T-cell (primary cell): ENCODE results near the gene EPB41L1. TPM values are rescaled to one million over a fixed set of nuclear protein-coding genes. Genes with fewer than 3 reads are reported as not detected.

ENCODE experiments used
- ATAC-seq, 4 experiments: fragments of 200-7000 bp in 3 of 4; fragments of 150-1000 bp in 1 of 4; cut with Tn5 transposase; replicated peaks in 1 of 4; 1 replicate in 3 of 4; 2 replicates in 1 of 4; pipeline ENCODE4 v1.10.0; 2021; ENCODE audit warnings: moderate library complexity in 3 of 4, mild to moderate bottlenecking in 2 of 4, moderate number of reproducible peaks in 1 of 4
- CTCF ChIA-PET, 2 donors: fragments of 300-600 bp; sonication (Branson Sonifier 250); formaldehyde crosslinking; loops; one replicate each; lab custom pipeline; 2022; ENCODE audit warnings: antibody characterized with exemption in 2 of 2; lab: Charles Lee
- POLR2A ChIA-PET, 2 donors: fragments of 300-600 bp; sonication (Branson Sonifier 250); formaldehyde crosslinking; loops; one replicate each; lab custom pipeline; 2022; ENCODE audit warnings: antibody characterized with exemption in 2 of 2; lab: Charles Lee
- DNase-seq, 35 experiments: peaks; one replicate each; pipeline versions ENCODE4 v3.0.0 to v3.0.0-alpha.2; 2013 to 2023
- H3K27ac ChIP-seq: one replicate; pipeline ENCODE4 v1.5.1; 2013; ENCODE audit warnings: low read length
- H3K27me3 ChIP-seq, 2 experiments: replicated peaks in 1 of 2; 1 replicate in 1 of 2; 2 replicates in 1 of 2; pipeline versions ENCODE4 v1.6.1 to v1.7.0; 2013; ENCODE audit warnings: low read length in 1 of 2, mixed read lengths in 1 of 2; ENCODE audit not compliant: control insufficient read depth in 2 of 2, insufficient read depth in 2 of 2; ENCODE audit errors: extremely low read depth in 1 of 2
- H3K36me3 ChIP-seq, 2 donors: 1 replicate in 1 of 2; 2 replicates in 1 of 2; pipeline versions ENCODE4 v1.6.1 to v1.7.0; 2013; ENCODE audit warnings: low read length in 1 of 2; ENCODE audit not compliant: control insufficient read depth in 2 of 2, insufficient read depth in 1 of 2; ENCODE audit errors: extremely low read depth in 1 of 2
- H3K4me1 ChIP-seq, 2 experiments: 1 replicate in 1 of 2; 2 replicates in 1 of 2; pipeline versions ENCODE4 v1.6.1 to v1.7.0; 2013; ENCODE audit warnings: low read length in 2 of 2, mixed read lengths in 1 of 2; ENCODE audit not compliant: insufficient read depth in 2 of 2, control insufficient read depth in 1 of 2; ENCODE audit errors: extremely low read depth in 1 of 2
- H3K4me3 ChIP-seq, 2 donors: 1 replicate in 1 of 2; 2 replicates in 1 of 2; pipeline versions ENCODE4 v1.5.1 to v1.7.0; 2013; ENCODE audit warnings: mild to moderate bottlenecking in 2 of 2, low read length in 1 of 2, moderate library complexity in 1 of 2; ENCODE audit not compliant: control insufficient read depth in 1 of 2; ENCODE audit errors: extremely low read depth in 1 of 2
- H3K9me3 ChIP-seq: 2 replicates; pipeline ENCODE4 v1.7.0; 2013
- H3K27ac Mint-ChIP-seq, 2 donors: one replicate each; pipeline ENCODE4 v1.8.0; 2020 to 2021; ENCODE audit warnings: mild to moderate bottlenecking in 2 of 2, mixed read lengths in 2 of 2
- H3K27me3 Mint-ChIP-seq, 2 donors: one replicate each; pipeline ENCODE4 v1.8.0; 2021 to 2022; ENCODE audit warnings: mixed read lengths in 2 of 2
- H3K36me3 Mint-ChIP-seq: one replicate; pipeline ENCODE4 v1.8.0; 2021; ENCODE audit warnings: mixed read lengths
- H3K4me1 Mint-ChIP-seq, 3 donors: one replicate each; pipeline ENCODE4 v1.8.0; 2020 to 2022; ENCODE audit warnings: mixed read lengths in 3 of 3, mild to moderate bottlenecking in 1 of 3
- H3K4me3 Mint-ChIP-seq, 3 donors: one replicate each; pipeline ENCODE4 v1.8.0; 2020 to 2022; ENCODE audit warnings: mild to moderate bottlenecking in 3 of 3, mixed read lengths in 3 of 3, moderate library complexity in 3 of 3
- H3K9me3 Mint-ChIP-seq, 3 donors: one replicate each; pipeline ENCODE4 v1.8.0; 2020 to 2022; ENCODE audit warnings: mixed read lengths in 3 of 3
- WGBS: methylation state at CpG from one replicate; pipeline ENCODE4 v1.1.5; 2013; ENCODE audit warnings: missing lambda C conversion rate; ENCODE audit not compliant: insufficient coverage; 5-methylcytosine and 5-hydroxymethylcytosine counted together
- total RNA-seq, 35 experiments: library from RNA in 6 of 35; stranded (reverse) in 6 of 35; fragments of 120-200 nt in 1 of 35; gene quantifications; one replicate each; pipeline versions ENCODE4 v1.2.1 to v1.2.4 and lab custom pipeline; 2013 to 2026

The EPB41L1 gene
- total RNA-seq, 5 donors from 2014 or later (not counting 1 experiment from before 2014, with no cell fraction given), result 0.19 to 2.0 (median 0.82) TPM

- Histone ChIP-seq H3K4me1 (no peaks in the 10 kb centered on the region), H3K36me3 (no peaks in the 10 kb centered on the region), H3K9me3 (no peaks in the 10 kb centered on the region), H3K27ac (no peak overlapping the region), H3K27me3 (peaks cover 0 to 21% of the 10 kb centered on the region in 2 experiments), H3K4me3 (no peak overlapping the region)
- peaks cover 0 to 1% (median under 1%) of the 10 kb centered on the region in 3 donors for H3K4me1 Mint-ChIP-seq
- peaks cover 3 to 6% of the 10 kb centered on the region in 2 donors for H3K27me3 Mint-ChIP-seq
- H3K36me3 Mint-ChIP-seq, result no peaks in the 10 kb centered on the region
- CTCF ChIA-PET, result no interaction called here
- ATAC-seq (no peak), DNase-seq (no peak)
- no CpG with 5 or more reads among the region's 4 CpGs for WGBS
- H3K9me3 Mint-ChIP-seq, result no peaks in the 10 kb centered on the region
- H3K4me3 Mint-ChIP-seq, result no peak overlapping the region
- H3K27ac Mint-ChIP-seq, result no peak overlapping the region
- POLR2A ChIA-PET, result no interaction called here
These were observed 13.5 kb downstream of the EPB41L1 start for GRCh38 chr20:36167902-36168503.

GRCh38 chr20:36170542-36171215, 16.1 kb downstream of the EPB41L1 start:
- Histone ChIP-seq H3K4me3 (no peak overlapping the region), H3K27ac (no peak overlapping the region), H3K4me1 (peaks cover 0 to 7% of the 10 kb centered on the region in 2 experiments), H3K36me3 (no peaks in the 10 kb centered on the region), H3K27me3 (peaks cover 0 to 24% of the 10 kb centered on the region in 2 experiments), H3K9me3 (no peaks in the 10 kb centered on the region)
- H3K27ac Mint-ChIP-seq, result no peak overlapping the region
- ATAC-seq (no peak), DNase-seq (no peak)
- H3K27me3 Mint-ChIP-seq, result peaks cover 0 to 4% of the 10 kb centered on the region in 2 donors
- H3K4me1 Mint-ChIP-seq, result peaks cover 0 to 8% (median 6%) of the 10 kb centered on the region in 3 donors
- H3K4me3 Mint-ChIP-seq, result no peak overlapping the region
- CTCF ChIA-PET, result no interaction called here
- 85% methylated on average over 2 of the region's 10 CpGs for WGBS
- POLR2A ChIA-PET, result no interaction called here
- H3K9me3 Mint-ChIP-seq, result no peaks in the 10 kb centered on the region
- no peaks in the 10 kb centered on the region for H3K36me3 Mint-ChIP-seq

- Histone ChIP-seq H3K27me3 (peaks cover 0 to 39% of the 10 kb centered on the region in 2 experiments), H3K27ac (no peak overlapping the region), H3K4me3 (no peak overlapping the region), H3K9me3 (no peaks in the 10 kb centered on the region), H3K36me3 (no peaks in the 10 kb centered on the region), H3K4me1 (peaks cover 0 to 7% of the 10 kb centered on the region in 2 experiments)
- no peak overlapping the region for H3K27ac Mint-ChIP-seq
- POLR2A ChIA-PET, result no interaction called here
- H3K36me3 Mint-ChIP-seq, result no peaks in the 10 kb centered on the region
- peaks cover 3 to 8% of the 10 kb centered on the region in 2 donors for H3K27me3 Mint-ChIP-seq
- peak overlapping the region in 1 of 3 donors; percentile 3 for H3K4me3 Mint-ChIP-seq
- ATAC-seq (peak in 3 of 4 experiments; percentile 23 to 43 (median 27)), DNase-seq (peak in 5 of 35 experiments; percentile 9 to 30 (median 22))
- WGBS, result 19% methylated on average over 11 of the region's 11 CpGs
- no peaks in the 10 kb centered on the region for H3K9me3 Mint-ChIP-seq
- peaks cover 0 to 8% (median 6%) of the 10 kb centered on the region in 3 donors for H3K4me1 Mint-ChIP-seq
- CTCF ChIA-PET, result no interaction called here
These were observed 19.0 kb downstream of the EPB41L1 start for GRCh38 chr20:36173451-36173933.

DNA sequence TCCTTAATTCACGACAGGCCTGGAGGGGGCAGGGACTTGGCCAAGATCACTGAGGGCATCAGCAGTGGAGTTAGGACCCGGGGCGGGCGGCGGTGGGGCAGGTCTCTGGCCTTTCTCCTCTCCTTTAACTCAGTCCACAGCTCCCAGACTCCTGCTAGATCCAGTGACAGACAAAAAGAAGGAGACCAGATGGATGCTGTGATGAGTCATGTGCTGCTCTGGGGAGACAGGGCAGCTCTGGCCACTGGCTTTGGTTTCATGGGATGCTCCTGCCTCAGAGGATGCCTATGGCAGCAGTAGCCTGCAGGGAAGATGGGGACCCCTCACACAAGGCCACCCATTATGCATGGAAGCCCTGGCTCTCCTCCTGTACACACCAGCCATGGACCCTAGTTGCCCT, 20.5 kb downstream of the EPB41L1 start:
- H3K9me3 Mint-ChIP-seq, result no peaks in the 10 kb centered on the region
- no peaks in the 10 kb centered on the region for H3K36me3 ChIP-seq
- DNase-seq (no peak), ATAC-seq (no peak)
- CTCF ChIA-PET, result no interaction called here
- peaks cover 0 to 8% (median 6%) of the 10 kb centered on the region in 3 donors for H3K4me1 Mint-ChIP-seq
- no peak overlapping the region for H3K27ac ChIP-seq
- peaks cover 3 to 8% of the 10 kb centered on the region in 2 donors for H3K27me3 Mint-ChIP-seq
- no peak overlapping the region for H3K27ac Mint-ChIP-seq
- H3K4me3 ChIP-seq, result no peak overlapping the region
- POLR2A ChIA-PET, result no interaction called here
- H3K36me3 Mint-ChIP-seq, result no peaks in the 10 kb centered on the region
- H3K27me3 ChIP-seq, result peaks cover 0 to 45% of the 10 kb centered on the region in 2 experiments
- WGBS, result no CpG with 5 or more reads among the region's 5 CpGs
- no peak overlapping the region for H3K4me3 Mint-ChIP-seq
- no peaks in the 10 kb centered on the region for H3K9me3 ChIP-seq
- H3K4me1 ChIP-seq, result peaks cover 0 to 7% of the 10 kb centered on the region in 2 experiments

DNA sequence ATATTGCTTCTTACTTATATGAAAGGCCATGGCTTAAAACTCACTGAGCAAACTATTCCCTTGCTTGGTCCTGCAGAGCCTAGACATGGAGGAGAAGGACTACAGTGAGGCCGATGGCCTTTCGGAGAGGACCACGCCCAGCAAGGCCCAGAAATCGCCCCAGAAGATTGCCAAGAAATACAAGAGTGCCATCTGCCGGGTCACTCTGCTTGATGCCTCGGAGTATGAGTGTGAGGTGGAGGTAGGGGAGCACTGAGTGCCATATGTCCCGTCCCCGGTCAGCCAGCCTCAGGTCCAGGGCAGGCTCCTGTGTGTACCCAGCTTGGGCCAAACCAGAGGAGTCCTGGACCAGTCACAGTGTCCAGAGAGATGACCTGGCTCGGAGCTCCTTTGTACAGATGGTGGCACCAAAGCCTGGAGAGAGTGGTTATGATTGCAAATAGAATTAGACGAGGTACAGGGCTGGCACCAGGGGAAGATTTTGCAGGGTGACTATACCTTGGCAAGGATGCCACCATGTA, 21.0 kb downstream of the EPB41L1 start:
- H3K4me3 Mint-ChIP-seq, result no peak overlapping the region
- no peaks in the 10 kb centered on the region for H3K9me3 Mint-ChIP-seq
- POLR2A ChIA-PET, result no interaction called here
- peaks cover 0 to 47% of the 10 kb centered on the region in 2 experiments for H3K27me3 ChIP-seq
- H3K4me3 ChIP-seq, result no peak overlapping the region
- no peaks in the 10 kb centered on the region for H3K36me3 ChIP-seq
- H3K4me1 ChIP-seq, result peaks cover 0 to 7% of the 10 kb centered on the region in 2 experiments
- CTCF ChIA-PET, result no interaction called here
- no peak for ATAC-seq
- no peak overlapping the region for H3K27ac ChIP-seq
- WGBS, result 78% methylated on average over 9 of the region's 10 CpGs
- H3K36me3 Mint-ChIP-seq, result no peaks in the 10 kb centered on the region
- no peak overlapping the region for H3K27ac Mint-ChIP-seq
- H3K27me3 Mint-ChIP-seq, result peaks cover 3 to 8% of the 10 kb centered on the region in 2 donors
- H3K4me1 Mint-ChIP-seq, result peaks cover 0 to 8% (median 6%) of the 10 kb centered on the region in 3 donors
- DNase-seq, result no peak
- H3K9me3 ChIP-seq, result no peaks in the 10 kb centered on the region

DNA sequence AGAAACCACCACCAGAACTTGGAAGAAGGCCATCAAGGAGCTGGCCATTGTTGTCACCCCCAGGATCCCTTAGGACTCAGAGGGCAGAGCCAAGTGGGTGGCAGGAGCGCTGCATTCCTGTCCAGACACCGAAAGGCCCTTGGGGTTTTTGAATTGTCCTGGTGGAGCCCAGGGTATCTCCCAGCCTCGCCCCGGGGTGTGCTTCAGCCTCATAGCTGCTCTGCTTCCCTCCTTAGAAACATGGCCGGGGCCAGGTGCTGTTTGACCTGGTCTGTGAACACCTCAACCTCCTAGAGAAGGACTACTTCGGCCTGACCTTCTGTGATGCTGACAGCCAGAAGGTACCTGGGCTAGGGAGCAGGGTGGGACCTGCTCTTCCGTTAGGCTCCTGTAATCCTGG, 23.2 kb downstream of the EPB41L1 start:
- no peak overlapping the region for H3K27ac ChIP-seq
- no peaks in the 10 kb centered on the region for H3K9me3 ChIP-seq
- WGBS, result 88% methylated on average over 2 of the region's 7 CpGs
- Mint-ChIP-seq H3K36me3 (no peaks in the 10 kb centered on the region), H3K27ac (no peak overlapping the region), H3K4me3 (no peak overlapping the region), H3K27me3 (peaks cover 3 to 8% of the 10 kb centered on the region in 2 donors), H3K9me3 (no peaks in the 10 kb centered on the region), H3K4me1 (peaks cover 0 to 8% (median 6%) of the 10 kb centered on the region in 3 donors)
- DNase-seq (no peak), ATAC-seq (no peak)
- peaks cover 0 to 47% of the 10 kb centered on the region in 2 experiments for H3K27me3 ChIP-seq
- H3K4me3 ChIP-seq, result no peak overlapping the region
- CTCF ChIA-PET, result no interaction called here
- POLR2A ChIA-PET, result no interaction called here
- peaks cover 0 to 7% of the 10 kb centered on the region in 2 experiments for H3K4me1 ChIP-seq
- H3K36me3 ChIP-seq, result no peaks in the 10 kb centered on the region
